OCI-LY7 (cell line): ENCODE measurements around the gene ICE1.

ENCODE experiments used
- EZH2phosphoT487 ChIP-seq: fragments of 200-600 bp; sonication (generic); IDR thresholded peaks from 2 replicates; pipeline ENCODE4 v1.6.1; 2018; ENCODE audit warnings: low read depth, borderline replicate concordance, mild to moderate bottlenecking, mixed run types, antibody characterized with exemption, low read length, moderate library complexity, mixed read lengths
- TF ChIP-seq, protein P1 (sequence below): fragments of 200-600 bp; sonication (generic); conservative IDR thresholded peaks from 2 replicates; pipeline ENCODE4 v1.5.1; 2014; ENCODE audit warnings: mild to moderate bottlenecking, antibody characterized with exemption, low read length, moderate library complexity, mixed read lengths

DNA sequence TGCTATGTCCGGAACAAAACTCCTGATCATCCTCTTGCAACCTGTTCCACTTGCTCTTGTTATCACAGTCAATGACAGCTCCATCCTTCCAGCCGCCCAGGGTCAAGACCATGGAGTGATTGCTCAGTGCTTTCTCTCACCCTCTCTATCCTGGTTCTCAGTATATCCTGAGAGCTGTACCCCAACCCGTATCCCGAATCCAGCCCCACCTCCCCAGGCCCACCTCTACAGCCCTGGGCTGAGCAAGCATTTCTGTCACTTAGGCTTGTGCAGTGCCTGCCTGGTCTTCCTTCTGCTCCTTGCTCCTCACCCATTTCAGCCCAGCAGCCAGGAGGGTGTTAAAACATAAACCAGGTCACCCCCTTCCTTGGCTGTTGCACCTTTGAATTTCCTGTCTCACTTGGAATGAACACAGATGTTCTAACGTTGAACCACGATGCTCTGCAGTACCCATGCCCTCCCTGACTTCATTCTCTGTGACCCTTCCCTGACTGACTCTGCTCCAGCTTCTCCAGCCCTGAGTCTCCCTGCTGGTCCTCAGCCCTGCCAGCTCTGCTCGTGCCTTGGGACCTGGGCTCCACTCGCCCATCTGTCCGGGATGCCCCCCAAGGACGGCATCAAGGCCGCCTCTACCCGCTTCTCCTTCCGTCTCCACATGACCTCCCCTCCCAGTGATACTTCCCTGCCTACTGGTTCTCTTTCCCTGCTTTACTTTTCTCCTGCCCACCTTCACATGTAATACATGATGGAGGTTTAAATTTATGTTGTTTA, 110.0 kb downstream of the ICE1 start:
- TF ChIP-seq, protein P1, sequence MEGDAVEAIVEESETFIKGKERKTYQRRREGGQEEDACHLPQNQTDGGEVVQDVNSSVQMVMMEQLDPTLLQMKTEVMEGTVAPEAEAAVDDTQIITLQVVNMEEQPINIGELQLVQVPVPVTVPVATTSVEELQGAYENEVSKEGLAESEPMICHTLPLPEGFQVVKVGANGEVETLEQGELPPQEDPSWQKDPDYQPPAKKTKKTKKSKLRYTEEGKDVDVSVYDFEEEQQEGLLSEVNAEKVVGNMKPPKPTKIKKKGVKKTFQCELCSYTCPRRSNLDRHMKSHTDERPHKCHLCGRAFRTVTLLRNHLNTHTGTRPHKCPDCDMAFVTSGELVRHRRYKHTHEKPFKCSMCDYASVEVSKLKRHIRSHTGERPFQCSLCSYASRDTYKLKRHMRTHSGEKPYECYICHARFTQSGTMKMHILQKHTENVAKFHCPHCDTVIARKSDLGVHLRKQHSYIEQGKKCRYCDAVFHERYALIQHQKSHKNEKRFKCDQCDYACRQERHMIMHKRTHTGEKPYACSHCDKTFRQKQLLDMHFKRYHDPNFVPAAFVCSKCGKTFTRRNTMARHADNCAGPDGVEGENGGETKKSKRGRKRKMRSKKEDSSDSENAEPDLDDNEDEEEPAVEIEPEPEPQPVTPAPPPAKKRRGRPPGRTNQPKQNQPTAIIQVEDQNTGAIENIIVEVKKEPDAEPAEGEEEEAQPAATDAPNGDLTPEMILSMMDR = no peak
- no peak for TF ChIP-seq EZH2phosphoT487
